Activated CD4-positive, alpha-beta memory T cell treated with anti-CD3 and anti-CD28 coated beads, Interleukin-2, amount 10 ng/mL, durations not matched to agents 7 days and 5 days (primary cell): ENCODE data around the gene ZBTB6. TPM values are rescaled to one million over a fixed set of nuclear protein-coding genes. Genes with fewer than 3 reads are reported as not detected.
A peak's percentile ranks its signal among the peaks of the same experiment; 100 is the strongest.
"Not testable (repeated sequence)": the region's sequence is repeated elsewhere in the genome, so short reads cannot be mapped to it uniquely, and the experiment has no call there.

Experiments used
- CTCF ChIA-PET: fragments of 350-600 bp; sonication (Branson Sonifier 250); formaldehyde crosslinking; loops from one replicate; lab custom pipeline; 2021; ENCODE audit warnings: antibody characterized with exemption, inconsistent platforms; lab: Charles Lee
- POLR2A ChIA-PET: fragments of 350-600 bp; sonication (Branson Sonifier 250); formaldehyde crosslinking; loops from one replicate; lab custom pipeline; 2021; ENCODE audit warnings: antibody characterized with exemption; lab: Charles Lee
- DNase-seq: peaks from one replicate; pipeline ENCODE4 v3.0.0-alpha.2; 2020
- H3K27ac Mint-ChIP-seq: one replicate; pipeline ENCODE4 v1.8.0; 2021; ENCODE audit warnings: mild to moderate bottlenecking, mixed read lengths
- H3K27me3 Mint-ChIP-seq: one replicate; pipeline ENCODE4 v1.8.0; 2021; ENCODE audit warnings: mixed read lengths
- H3K36me3 Mint-ChIP-seq: one replicate; pipeline ENCODE4 v1.8.0; 2021; ENCODE audit warnings: low read depth, mixed read lengths
- H3K4me1 Mint-ChIP-seq: one replicate; pipeline ENCODE4 v1.8.0; 2021; ENCODE audit warnings: mixed read lengths
- H3K4me3 Mint-ChIP-seq: one replicate; pipeline ENCODE4 v1.8.0; 2021; ENCODE audit warnings: mild to moderate bottlenecking, mixed read lengths
- H3K9me3 Mint-ChIP-seq: one replicate; pipeline ENCODE4 v1.8.0; 2021; ENCODE audit warnings: mixed read lengths
- total RNA-seq, 2 experiments: library from RNA; stranded (reverse); gene quantifications; one replicate each; pipeline ENCODE4 v1.2.3, GENCODE V29; 2021

The ZBTB6 gene
- total RNA-seq, 2 experiments from 2014 or later: 12.1 to 12.7 TPM

DNA sequence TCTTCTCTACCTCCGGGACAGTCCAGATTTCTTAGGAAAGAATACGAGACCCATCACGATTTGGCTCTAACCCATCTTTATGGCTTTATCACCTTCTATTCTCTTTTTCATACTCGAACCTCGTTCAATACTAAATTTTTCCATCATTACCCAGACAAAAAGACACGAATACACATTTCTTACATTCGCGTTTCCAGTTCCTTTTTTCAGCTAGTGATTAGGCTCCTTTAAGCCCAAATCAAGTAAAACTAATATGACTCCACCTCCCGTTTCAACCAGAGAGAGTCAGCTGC is 506 bp downstream of the ZBTB6 start:
- peak overlapping the region; percentile 96 for H3K4me3 Mint-ChIP-seq
- H3K9me3 Mint-ChIP-seq: no peaks in the 10 kb centered on the region
- H3K27ac Mint-ChIP-seq: peak overlapping the region; percentile 99
- CTCF ChIA-PET: interaction anchor here (0.7 to 2.7 kb wide), 8 partner anchors 9 to 78 kb away, joined by 3 to 19 read pairs (median 6); partner anchors contain the start of gene ZBTB26
- H3K27me3 Mint-ChIP-seq: no peaks in the 10 kb centered on the region
- POLR2A ChIA-PET: interaction anchor here (0.7 to 4.9 kb wide), 18 partner anchors 9 to 820 kb away, joined by 3 to 107 read pairs (median 5); partner anchors contain the start of genes PDCL, RABGAP1, RC3H2 and ZBTB26
- H3K4me1 Mint-ChIP-seq: peaks cover 34% of the 10 kb centered on the region
- H3K36me3 Mint-ChIP-seq: peaks cover 48% of the 10 kb centered on the region
- no peak for DNase-seq

- CTCF ChIA-PET: interaction anchor here (1.9 kb wide), 1 partner anchor 9 kb away, joined by 6 read pairs; no protein-coding TSS in a partner anchor
- POLR2A ChIA-PET: interaction anchor here (1.3 to 5.8 kb wide), 5 partner anchors 7 to 642 kb away, joined by 3 to 107 read pairs (median 48); partner anchors contain the start of genes RABGAP1, ZBTB26 and ZBTB6
- H3K27ac Mint-ChIP-seq, DNase-seq, H3K27me3 Mint-ChIP-seq, H3K4me3 Mint-ChIP-seq, H3K9me3 Mint-ChIP-seq: not testable (repeated sequence)
- Mint-ChIP-seq H3K36me3 (peaks cover 35% of the 10 kb centered on the region), H3K4me1 (peaks cover 30% of the 10 kb centered on the region)
These were observed 7.0 kb downstream of the ZBTB6 start for GRCh38 chr9:122906122-122906521.

DNA sequence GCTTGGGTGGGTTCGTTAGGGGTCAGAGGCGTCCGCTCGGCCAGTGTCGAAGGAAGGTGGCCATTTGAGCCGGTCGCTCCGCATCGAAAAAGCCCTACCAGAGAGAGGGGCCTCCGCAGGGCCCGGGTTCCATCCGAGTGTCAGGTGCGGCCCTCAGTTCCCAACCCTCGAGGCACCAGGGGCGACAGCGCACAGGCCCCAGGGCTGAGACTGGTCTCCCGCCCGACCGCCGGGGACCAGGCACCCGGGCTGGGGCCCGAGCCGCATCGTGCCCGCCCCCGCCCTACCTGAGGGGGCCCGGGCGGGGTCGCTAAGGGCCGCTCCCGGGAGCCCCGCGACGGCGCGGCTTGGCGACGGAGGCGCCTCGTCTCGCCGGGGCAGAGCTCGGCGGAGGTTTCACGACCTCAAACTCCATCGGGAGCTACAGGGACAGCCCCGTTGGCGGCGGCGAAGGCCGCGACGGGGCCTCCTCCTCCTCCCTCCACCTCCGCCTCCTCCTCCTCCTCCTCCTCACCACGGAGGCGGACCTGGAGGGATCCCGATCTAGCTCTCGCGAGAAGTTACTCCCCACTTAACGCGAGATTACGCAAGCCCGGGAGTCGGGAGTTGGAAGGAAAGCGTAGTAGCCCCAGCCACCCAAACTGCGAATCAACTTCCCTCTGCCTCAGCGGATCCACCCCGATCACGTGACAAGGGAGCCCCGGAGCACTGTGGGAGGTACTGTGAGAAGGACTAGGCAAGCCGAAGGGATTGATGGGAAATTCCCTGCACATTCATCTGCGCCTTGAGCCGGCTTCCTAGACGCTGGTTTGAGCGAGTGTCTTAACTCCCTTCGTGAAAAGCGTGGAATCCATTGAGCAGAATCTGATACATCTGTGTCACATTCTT is 8.1 kb downstream of the ZBTB6 start, which contains the start of gene RC3H2:
RC3H2 (minus strand) TSS at position 537 of the 888 bp plus-strand sequence. CDS start 7,850 bp downstream, outside the sequence.
- H3K27ac Mint-ChIP-seq: peak within 1 kb of the TSS; percentile 91
- peaks cover 26% of the 10 kb centered on the region for H3K4me1 Mint-ChIP-seq
- H3K4me3 Mint-ChIP-seq: peak within 1 kb of the TSS; percentile 92

GRCh38 chr9:122904466-122904822 is 8.7 kb downstream of the ZBTB6 start:
- Mint-ChIP-seq H3K4me3 (peak overlapping the region; percentile 92), H3K27ac (peak overlapping the region; percentile 91), H3K27me3 (no peaks in the 10 kb centered on the region), H3K36me3 (peaks cover 25% of the 10 kb centered on the region), H3K4me1 (peaks cover 28% of the 10 kb centered on the region), H3K9me3 (no peaks in the 10 kb centered on the region)
- ChIA-PET POLR2A (interaction anchor here (1.2 to 5.8 kb wide), 12 partner anchors 9 to 639 kb away, joined by 3 to 107 read pairs (median 10); partner anchors contain the start of genes MRRF, PDCL, RABGAP1 and RBM18), CTCF (interaction anchor here (1.0 to 1.9 kb wide), 4 partner anchors 8 to 87 kb away, joined by 3 to 6 read pairs (median 6); partner anchors contain the start of genes ZBTB26 and ZBTB6)
- DNase-seq: peak; percentile 40

More for the DNA sequence above, 8.1 kb downstream of the ZBTB6 start, which contains the start of gene RC3H2:
- no peaks in the 10 kb centered on the region for H3K9me3 Mint-ChIP-seq
- DNase-seq: peak; percentile 98
- POLR2A ChIA-PET: interaction anchor here (1.2 to 5.8 kb wide), 13 partner anchors 8 to 641 kb away, joined by 3 to 107 read pairs (median 7); partner anchors contain the start of genes MRRF, PDCL, RABGAP1 and RBM18
- CTCF ChIA-PET: interaction anchor here (0.9 to 1.9 kb wide), 5 partner anchors 8 to 35 kb away, joined by 3 to 6 read pairs (median 4); partner anchors contain the start of gene ZBTB6
- H3K27me3 Mint-ChIP-seq: no peaks in the 10 kb centered on the region
- H3K36me3 Mint-ChIP-seq: peaks cover 26% of the 10 kb centered on the region

DNA sequence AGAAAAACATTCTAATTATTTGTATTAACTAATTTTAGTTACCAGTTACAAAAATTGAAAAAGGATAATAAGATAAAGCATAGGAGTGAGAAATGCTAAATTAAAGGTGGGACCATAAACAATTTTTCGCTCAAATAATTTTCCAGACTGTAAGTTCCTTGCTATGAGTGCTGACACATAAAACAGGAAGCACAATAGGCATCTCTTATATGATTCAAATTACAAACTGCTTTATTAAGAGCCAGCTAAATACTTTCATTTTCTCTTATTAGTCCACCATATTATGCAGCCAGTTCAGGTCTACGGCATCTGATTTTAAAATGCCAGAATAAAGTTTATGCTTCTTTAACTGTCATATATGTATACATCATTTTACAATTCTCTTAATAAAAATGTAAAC is 12.3 kb downstream of the ZBTB6 start:
- no peak for DNase-seq
- H3K27me3 Mint-ChIP-seq: no peaks in the 10 kb centered on the region
- peaks cover 25% of the 10 kb centered on the region for H3K36me3 Mint-ChIP-seq
- no peaks in the 10 kb centered on the region for H3K9me3 Mint-ChIP-seq
- POLR2A ChIA-PET: interaction anchor here (0.8 to 5.8 kb wide), 6 partner anchors 12 to 636 kb away, joined by 3 to 107 read pairs (median 6); partner anchors contain the start of genes MRRF, PDCL, RABGAP1 and RBM18
- peaks cover 46% of the 10 kb centered on the region for H3K4me1 Mint-ChIP-seq
- peak overlapping the region; percentile 62 for H3K27ac Mint-ChIP-seq
- H3K4me3 Mint-ChIP-seq: peak overlapping the region; percentile 68
- CTCF ChIA-PET: interaction anchor here (0.7 to 1.2 kb wide), 6 partner anchors 9 to 74 kb away, joined by 3 to 7 read pairs (median 4); partner anchors contain the start of genes RABGAP1 and ZBTB6

DNA sequence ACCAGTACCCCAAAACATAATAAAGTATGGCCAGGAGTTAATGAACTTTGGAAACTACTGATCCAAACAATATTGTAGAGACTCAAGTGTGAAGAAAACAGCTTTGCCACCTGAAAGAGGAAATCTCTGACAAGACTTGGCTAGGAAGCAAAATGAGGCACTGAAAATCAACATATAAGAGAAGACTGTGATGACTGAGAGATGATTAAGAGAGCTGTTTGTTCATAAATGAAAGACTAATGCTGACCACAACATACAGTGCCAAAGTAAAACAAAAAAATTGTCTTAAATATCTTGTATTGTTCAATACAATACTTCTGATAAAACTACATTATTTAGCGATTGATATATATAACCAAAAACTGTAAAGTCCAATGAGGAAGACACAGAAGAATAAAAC is 15.2 kb downstream of the ZBTB6 start:
- Mint-ChIP-seq H3K4me3 (no peak overlapping the region), H3K27ac (peak overlapping the region; percentile 12), H3K36me3 (peaks cover 38% of the 10 kb centered on the region), H3K4me1 (peaks cover 39% of the 10 kb centered on the region), H3K9me3 (no peaks in the 10 kb centered on the region), H3K27me3 (no peaks in the 10 kb centered on the region)
- no peak for DNase-seq
- ChIA-PET POLR2A (interaction anchor here (1.1 to 2.7 kb wide), 4 partner anchors 15 to 70 kb away, joined by 3 to 10 read pairs (median 5); partner anchors contain the start of genes ZBTB26 and ZBTB6), CTCF (interaction anchor here (1.0 kb wide), 1 partner anchor 93 kb away, joined by 3 read pairs; no protein-coding TSS in a partner anchor)

- DNase-seq: no peak
- CTCF ChIA-PET: no interaction called here
- Mint-ChIP-seq H3K36me3 (peaks cover 51% of the 10 kb centered on the region), H3K27me3 (no peaks in the 10 kb centered on the region), H3K4me1 (no peaks in the 10 kb centered on the region), H3K27ac (no peak overlapping the region), H3K4me3 (no peak overlapping the region), H3K9me3 (no peaks in the 10 kb centered on the region)
- POLR2A ChIA-PET: no interaction called here
These were observed 24.6 kb downstream of the ZBTB6 start for GRCh38 chr9:122888480-122888879.

GRCh38 chr9:122883125-122883524 is 30.0 kb downstream of the ZBTB6 start:
- POLR2A ChIA-PET: interaction anchor here (1.0 to 1.1 kb wide), 2 partner anchors 48 to 52 kb away, joined by 3 read pairs; partner anchors contain the start of gene ZBTB26
- H3K27ac Mint-ChIP-seq: peak overlapping the region; percentile 14

GRCh38 chr9:122879443-122879842 is 33.7 kb downstream of the ZBTB6 start:
- H3K27ac Mint-ChIP-seq: no peak overlapping the region
- no peak overlapping the region for H3K4me3 Mint-ChIP-seq
- peaks cover 2% of the 10 kb centered on the region for H3K4me1 Mint-ChIP-seq
- H3K36me3 Mint-ChIP-seq: peaks cover 67% of the 10 kb centered on the region
- DNase-seq: no peak
- H3K9me3 Mint-ChIP-seq: no peaks in the 10 kb centered on the region
- POLR2A ChIA-PET: interaction anchor here (1.5 kb wide), 1 partner anchor 23 kb away, joined by 3 read pairs; no protein-coding TSS in a partner anchor
- no peaks in the 10 kb centered on the region for H3K27me3 Mint-ChIP-seq
- CTCF ChIA-PET: no interaction called here

More at GRCh38 chr9:122883125-122883524, 30.0 kb downstream of the ZBTB6 start:
- Mint-ChIP-seq H3K9me3 (no peaks in the 10 kb centered on the region), H3K36me3 (peaks cover 46% of the 10 kb centered on the region), H3K27me3 (no peaks in the 10 kb centered on the region), H3K4me3 (no peak overlapping the region), H3K4me1 (peaks cover 2% of the 10 kb centered on the region)
- no peak for DNase-seq
- CTCF ChIA-PET: no interaction called here

GRCh38 chr9:122875523-122875922 is 37.6 kb downstream of the ZBTB6 start:
- CTCF ChIA-PET: interaction anchor here (1.4 kb wide), 1 partner anchor 474 kb away, joined by 4 read pairs; no protein-coding TSS in a partner anchor
- DNase-seq: no peak
- POLR2A ChIA-PET: interaction anchor here (1.0 kb wide), 1 partner anchor 34 kb away, joined by 4 read pairs; no protein-coding TSS in a partner anchor
- Mint-ChIP-seq H3K4me1 (no peaks in the 10 kb centered on the region), H3K4me3 (no peak overlapping the region), H3K27me3 (no peaks in the 10 kb centered on the region), H3K9me3 (no peaks in the 10 kb centered on the region), H3K36me3 (peaks cover 69% of the 10 kb centered on the region), H3K27ac (no peak overlapping the region)

DNA sequence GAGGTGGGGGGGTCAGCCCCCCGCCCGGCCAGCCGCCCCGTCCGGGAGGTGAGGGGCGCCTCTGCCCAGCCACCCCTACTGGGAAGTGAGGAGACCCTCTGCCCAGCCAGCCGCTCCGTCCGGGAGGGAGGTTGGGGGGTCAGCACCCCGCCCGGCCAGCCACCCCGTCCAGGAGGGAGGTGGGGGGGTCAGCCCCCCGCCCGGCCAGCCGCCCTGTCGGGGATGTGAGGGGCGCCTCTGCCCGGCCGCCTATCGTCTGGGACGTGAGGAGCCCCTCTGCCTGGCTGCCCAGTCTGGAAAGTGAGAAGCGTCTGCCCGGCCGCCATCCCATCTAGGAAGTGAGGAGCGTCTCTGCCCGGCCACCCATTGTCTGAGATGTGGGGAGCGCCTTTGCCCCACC is 45.8 kb downstream of the ZBTB6 start:
- peaks cover 43% of the 10 kb centered on the region for H3K36me3 Mint-ChIP-seq
- H3K4me1 Mint-ChIP-seq, CTCF ChIA-PET, H3K27me3 Mint-ChIP-seq, DNase-seq, H3K4me3 Mint-ChIP-seq, H3K27ac Mint-ChIP-seq, H3K9me3 Mint-ChIP-seq, POLR2A ChIA-PET: not testable (repeated sequence)

DNA sequence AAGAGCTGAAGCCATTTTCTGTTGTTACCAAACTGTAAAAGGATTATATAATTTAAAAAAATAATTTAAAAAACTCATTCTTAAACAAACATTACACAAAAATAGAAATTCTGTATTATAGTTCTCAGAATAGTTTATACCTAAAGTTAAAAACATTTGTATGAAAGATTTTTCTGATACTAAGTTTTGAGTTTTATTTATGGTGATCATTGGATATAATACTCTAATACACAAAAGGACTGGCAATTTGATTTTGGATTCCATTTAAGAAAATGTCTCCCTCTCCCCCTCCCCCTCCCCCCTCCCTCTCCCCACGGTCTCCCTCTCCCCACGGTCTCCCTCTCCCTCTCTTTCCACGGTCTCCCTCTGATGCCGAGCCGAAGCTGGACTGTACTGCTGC is 47.0 kb downstream of the ZBTB6 start:
- Mint-ChIP-seq H3K27me3 (no peaks in the 10 kb centered on the region), H3K4me3 (no peak overlapping the region), H3K4me1 (no peaks in the 10 kb centered on the region), H3K27ac (no peak overlapping the region), H3K9me3 (no peaks in the 10 kb centered on the region), H3K36me3 (peaks cover 39% of the 10 kb centered on the region)
- ChIA-PET CTCF (interaction anchor here (0.5 kb wide), 1 partner anchor 30 kb away, joined by 3 read pairs; no protein-coding TSS in a partner anchor), POLR2A (no interaction called here)
- no peak for DNase-seq
